HepG2 (cell line): Measurements from ENCODE around the gene ZFAND2B. TPM values are rescaled to one million over a fixed set of nuclear protein-coding genes. Genes with fewer than 3 reads are reported as not detected.

Experiments
- BORCS8-MEF2B ChIP-seq: sonication (generic); formaldehyde crosslinking; IDR thresholded peaks from 2 replicates; pipeline ENCODE4 v1.8.0; 2022; ENCODE audit warnings: mild to moderate bottlenecking, missing genetic modification reagents
- FIP1L1 ChIP-seq: fragments of 200-400 bp; formaldehyde crosslinking; IDR thresholded peaks from 2 replicates; pipeline ENCODE4 v1.6.1; 2018; ENCODE audit warnings: low read depth, mild to moderate bottlenecking, low read length, moderate library complexity, borderline replicate concordance; ENCODE audit not compliant: insufficient read depth
- NFIB ChIP-seq: sonication (generic); formaldehyde crosslinking; IDR thresholded peaks from 2 replicates; pipeline ENCODE4 v1.9.0; 2021; ENCODE audit warnings: missing genetic modification reagents, mild to moderate bottlenecking, borderline replicate concordance
- NR3C1 ChIP-seq: sonication (generic); formaldehyde crosslinking; IDR thresholded peaks from 2 replicates; pipeline ENCODE4 v1.4.0; 2020; ENCODE audit warnings: missing genetic modification reagents
- PAX8 ChIP-seq: sonication (generic); formaldehyde crosslinking; IDR thresholded peaks from 2 replicates; pipeline ENCODE4 v1.8.0; 2022; ENCODE audit warnings: mild to moderate bottlenecking, missing genetic modification reagents, borderline replicate concordance
- RFXAP ChIP-seq: sonication (generic); formaldehyde crosslinking; IDR thresholded peaks from 2 replicates; pipeline ENCODE4 v1.4.0; 2020; ENCODE audit warnings: missing genetic modification reagents, borderline replicate concordance
- SRSF9 ChIP-seq: fragments of 200-400 bp; formaldehyde crosslinking; IDR thresholded peaks from 2 replicates; pipeline ENCODE4 v1.6.1; 2018; ENCODE audit warnings: borderline replicate concordance, mild to moderate bottlenecking, low read depth, low read length; ENCODE audit not compliant: insufficient read depth, poor library complexity, severe bottlenecking
- ZFP1 ChIP-seq: IDR thresholded peaks from 2 replicates; pipeline ENCODE4 v1.6.1; 2016
- ZFX ChIP-seq: sonication (generic); formaldehyde crosslinking; IDR thresholded peaks from 2 replicates; pipeline ENCODE4 v1.4.0; 2020; ENCODE audit warnings: mild to moderate bottlenecking, low read depth, missing genetic modification reagents, moderate library complexity
- ZNF354B ChIP-seq: sonication (generic); formaldehyde crosslinking; IDR thresholded peaks from 2 replicates; pipeline ENCODE4 v1.8.0; 2022; ENCODE audit warnings: mild to moderate bottlenecking, missing genetic modification reagents
- ZNF768 ChIP-seq: sonication (generic); formaldehyde crosslinking; IDR thresholded peaks from 2 replicates; pipeline ENCODE4 v1.4.0; 2020; ENCODE audit warnings: missing genetic modification reagents
- polyA plus RNA-seq, 8 experiments: library from polyadenylated mRNA; depleted of rRNA in 3 of 8; stranded (reverse) in 7 of 8; unstranded in 1 of 8; fragments of >200 nt; fragmentation: Illumina TruSeq in 4 of 8; extraction: Trizol in 4 of 8; gene quantifications; 2 replicates each; pipeline versions ENCODE4 v1.2.1 to v1.2.3, GENCODE V29; 2011 to 2016; ENCODE audit warnings: low read depth in 4 of 8, missing spikeins in 1 of 8, mixed read lengths in 1 of 8; ENCODE audit not compliant: insufficient read depth in 1 of 8
- total RNA-seq, 5 experiments: library from RNA; depleted of rRNA; stranded (reverse); fragments of >200 nt; fragmentation: Illumina TruSeq; extraction: Trizol; gene quantifications; 2 replicates each; pipeline ENCODE4 v1.2.3, GENCODE V29; 2016; ENCODE audit warnings: low read depth in 1 of 5
- TF ChIP-seq, protein P1 (sequence below): sonication (generic); formaldehyde crosslinking; IDR thresholded peaks from 2 replicates; pipeline ENCODE4 v1.4.0; 2020; ENCODE audit warnings: low read depth, mild to moderate bottlenecking, missing genetic modification reagents
- TF ChIP-seq, protein P2 (sequence below), 2 experiments: IDR thresholded peaks; 2 replicates each; pipeline ENCODE4 v1.6.1; 2011 to 2012; ENCODE audit warnings: low read length in 2 of 2, borderline replicate concordance in 1 of 2, low read depth in 1 of 2, mild to moderate bottlenecking in 1 of 2, moderate library complexity in 1 of 2
- TF ChIP-seq, protein P3 (sequence below): sonication (generic); formaldehyde crosslinking; IDR thresholded peaks from 2 replicates; pipeline ENCODE4 v1.5.0; 2020; ENCODE audit warnings: mild to moderate bottlenecking, missing genetic modification reagents, borderline replicate concordance
- TF ChIP-seq, protein P4 (sequence below): sonication (generic); formaldehyde crosslinking; IDR thresholded peaks from 2 replicates; pipeline ENCODE4 v1.4.0; 2020; ENCODE audit warnings: mild to moderate bottlenecking, missing genetic modification reagents
- TF ChIP-seq, protein P5 (sequence below): IDR thresholded peaks from 2 replicates; pipeline ENCODE4 v1.6.1; 2016; ENCODE audit warnings: mild to moderate bottlenecking, missing biosample characterization, missing genetic modification reagents

ZFAND2B gene
- total and polyA plus RNA-seq, 2 of the 13 experiments (the other 11 are each of a cell fraction or from before 2014, with no cell fraction given), result 53.3 to 115 TPM

DNA sequence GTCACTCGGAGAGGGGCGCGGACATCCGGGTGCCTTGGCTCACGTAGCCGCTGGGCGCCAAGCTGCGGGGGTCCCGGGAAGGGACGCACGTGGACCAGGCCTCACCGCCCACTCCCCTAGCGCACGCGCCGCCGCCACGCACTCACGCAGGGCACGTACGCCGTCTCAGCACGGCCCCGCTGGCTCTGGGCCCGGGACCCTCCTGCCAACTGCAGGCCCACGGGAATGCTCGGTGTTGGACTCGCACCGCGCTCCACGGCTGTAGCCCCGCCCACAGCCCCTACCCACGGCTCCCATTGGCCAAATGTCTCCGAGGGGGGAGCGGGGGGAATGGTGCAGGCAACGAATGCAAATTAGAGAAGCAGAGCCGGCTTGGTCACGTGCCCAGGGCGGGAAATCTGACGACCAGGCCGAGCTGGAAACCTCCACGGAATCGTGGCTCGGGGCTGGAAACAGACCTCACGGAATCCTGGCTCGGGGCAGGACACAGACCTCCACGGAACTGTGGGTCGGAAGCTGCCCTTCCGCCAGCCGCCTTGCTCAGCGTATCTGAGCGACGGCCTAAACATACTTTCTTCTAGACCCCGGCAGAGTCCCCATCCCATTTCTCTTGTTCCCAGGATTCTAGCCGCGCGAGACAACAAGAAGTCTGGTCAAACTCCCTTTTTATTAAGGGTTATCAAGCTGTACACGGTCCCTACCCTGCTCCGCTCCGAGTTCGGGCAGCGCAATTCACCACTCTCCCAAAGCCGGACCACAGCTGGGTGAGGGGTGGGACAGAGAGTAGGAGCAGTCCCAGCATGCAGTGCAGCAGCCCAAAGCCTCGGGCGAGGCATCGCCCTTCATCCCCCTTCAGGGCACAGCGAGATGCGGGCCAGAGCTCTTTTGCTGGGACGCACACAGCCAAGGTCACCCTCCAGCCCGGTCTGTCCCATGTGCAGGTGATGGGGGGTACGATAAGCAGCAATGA lies 12.4 kb downstream of the ZFAND2B start, which contains the start of gene ABCB6 (continued):
- TF ChIP-seq ZFP1 (CRISPR knock-in tag) (peak; percentile 59; the same call in 1 of the 2 replicates), RFXAP (peak; percentile 96), ZNF768 (peak; percentile 88; the same call in 1 of the 2 replicates), ZNF354B (CRISPR knock-in tag) (peak; percentile 98; the same call in 1 of the 2 replicates), SRSF9 (no peak), BORCS8-MEF2B (CRISPR knock-in tag) (peak; percentile 99), FIP1L1 (no peak), NR3C1 (CRISPR knock-in tag) (no peak), PAX8 (CRISPR knock-in tag) (no peak), ZFX (peak; percentile 98), NFIB (no peak)
- TF ChIP-seq, protein P1, sequence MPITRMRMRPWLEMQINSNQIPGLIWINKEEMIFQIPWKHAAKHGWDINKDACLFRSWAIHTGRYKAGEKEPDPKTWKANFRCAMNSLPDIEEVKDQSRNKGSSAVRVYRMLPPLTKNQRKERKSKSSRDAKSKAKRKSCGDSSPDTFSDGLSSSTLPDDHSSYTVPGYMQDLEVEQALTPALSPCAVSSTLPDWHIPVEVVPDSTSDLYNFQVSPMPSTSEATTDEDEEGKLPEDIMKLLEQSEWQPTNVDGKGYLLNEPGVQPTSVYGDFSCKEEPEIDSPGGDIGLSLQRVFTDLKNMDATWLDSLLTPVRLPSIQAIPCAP, result no peak
- TF ChIP-seq, protein P2, sequence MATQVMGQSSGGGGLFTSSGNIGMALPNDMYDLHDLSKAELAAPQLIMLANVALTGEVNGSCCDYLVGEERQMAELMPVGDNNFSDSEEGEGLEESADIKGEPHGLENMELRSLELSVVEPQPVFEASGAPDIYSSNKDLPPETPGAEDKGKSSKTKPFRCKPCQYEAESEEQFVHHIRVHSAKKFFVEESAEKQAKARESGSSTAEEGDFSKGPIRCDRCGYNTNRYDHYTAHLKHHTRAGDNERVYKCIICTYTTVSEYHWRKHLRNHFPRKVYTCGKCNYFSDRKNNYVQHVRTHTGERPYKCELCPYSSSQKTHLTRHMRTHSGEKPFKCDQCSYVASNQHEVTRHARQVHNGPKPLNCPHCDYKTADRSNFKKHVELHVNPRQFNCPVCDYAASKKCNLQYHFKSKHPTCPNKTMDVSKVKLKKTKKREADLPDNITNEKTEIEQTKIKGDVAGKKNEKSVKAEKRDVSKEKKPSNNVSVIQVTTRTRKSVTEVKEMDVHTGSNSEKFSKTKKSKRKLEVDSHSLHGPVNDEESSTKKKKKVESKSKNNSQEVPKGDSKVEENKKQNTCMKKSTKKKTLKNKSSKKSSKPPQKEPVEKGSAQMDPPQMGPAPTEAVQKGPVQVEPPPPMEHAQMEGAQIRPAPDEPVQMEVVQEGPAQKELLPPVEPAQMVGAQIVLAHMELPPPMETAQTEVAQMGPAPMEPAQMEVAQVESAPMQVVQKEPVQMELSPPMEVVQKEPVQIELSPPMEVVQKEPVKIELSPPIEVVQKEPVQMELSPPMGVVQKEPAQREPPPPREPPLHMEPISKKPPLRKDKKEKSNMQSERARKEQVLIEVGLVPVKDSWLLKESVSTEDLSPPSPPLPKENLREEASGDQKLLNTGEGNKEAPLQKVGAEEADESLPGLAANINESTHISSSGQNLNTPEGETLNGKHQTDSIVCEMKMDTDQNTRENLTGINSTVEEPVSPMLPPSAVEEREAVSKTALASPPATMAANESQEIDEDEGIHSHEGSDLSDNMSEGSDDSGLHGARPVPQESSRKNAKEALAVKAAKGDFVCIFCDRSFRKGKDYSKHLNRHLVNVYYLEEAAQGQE (IDR thresholded peaks at IDR 0.05; ENCODE audit: borderline replicate concordance in 1 of 2, low read depth in 1 of 2, low read length in 2 of 2), result no peak; a peak in 1 of 4 replicates
- TF ChIP-seq, protein P3, sequence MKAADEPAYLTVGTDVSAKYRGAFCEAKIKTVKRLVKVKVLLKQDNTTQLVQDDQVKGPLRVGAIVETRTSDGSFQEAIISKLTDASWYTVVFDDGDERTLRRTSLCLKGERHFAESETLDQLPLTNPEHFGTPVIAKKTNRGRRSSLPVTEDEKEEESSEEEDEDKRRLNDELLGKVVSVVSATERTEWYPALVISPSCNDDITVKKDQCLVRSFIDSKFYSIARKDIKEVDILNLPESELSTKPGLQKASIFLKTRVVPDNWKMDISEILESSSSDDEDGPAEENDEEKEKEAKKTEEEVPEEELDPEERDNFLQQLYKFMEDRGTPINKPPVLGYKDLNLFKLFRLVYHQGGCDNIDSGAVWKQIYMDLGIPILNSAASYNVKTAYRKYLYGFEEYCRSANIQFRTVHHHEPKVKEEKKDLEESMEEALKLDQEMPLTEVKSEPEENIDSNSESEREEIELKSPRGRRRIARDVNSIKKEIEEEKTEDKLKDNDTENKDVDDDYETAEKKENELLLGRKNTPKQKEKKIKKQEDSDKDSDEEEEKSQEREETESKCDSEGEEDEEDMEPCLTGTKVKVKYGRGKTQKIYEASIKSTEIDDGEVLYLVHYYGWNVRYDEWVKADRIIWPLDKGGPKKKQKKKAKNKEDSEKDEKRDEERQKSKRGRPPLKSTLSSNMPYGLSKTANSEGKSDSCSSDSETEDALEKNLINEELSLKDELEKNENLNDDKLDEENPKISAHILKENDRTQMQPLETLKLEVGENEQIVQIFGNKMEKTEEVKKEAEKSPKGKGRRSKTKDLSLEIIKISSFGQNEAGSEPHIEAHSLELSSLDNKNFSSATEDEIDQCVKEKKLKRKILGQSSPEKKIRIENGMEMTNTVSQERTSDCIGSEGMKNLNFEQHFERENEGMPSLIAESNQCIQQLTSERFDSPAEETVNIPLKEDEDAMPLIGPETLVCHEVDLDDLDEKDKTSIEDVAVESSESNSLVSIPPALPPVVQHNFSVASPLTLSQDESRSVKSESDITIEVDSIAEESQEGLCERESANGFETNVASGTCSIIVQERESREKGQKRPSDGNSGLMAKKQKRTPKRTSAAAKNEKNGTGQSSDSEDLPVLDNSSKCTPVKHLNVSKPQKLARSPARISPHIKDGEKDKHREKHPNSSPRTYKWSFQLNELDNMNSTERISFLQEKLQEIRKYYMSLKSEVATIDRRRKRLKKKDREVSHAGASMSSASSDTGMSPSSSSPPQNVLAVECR (CRISPR knock-in tag), result peak; percentile 96
- TF ChIP-seq, protein P4, sequence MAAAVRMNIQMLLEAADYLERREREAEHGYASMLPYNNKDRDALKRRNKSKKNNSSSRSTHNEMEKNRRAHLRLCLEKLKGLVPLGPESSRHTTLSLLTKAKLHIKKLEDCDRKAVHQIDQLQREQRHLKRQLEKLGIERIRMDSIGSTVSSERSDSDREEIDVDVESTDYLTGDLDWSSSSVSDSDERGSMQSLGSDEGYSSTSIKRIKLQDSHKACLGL (CRISPR knock-in tag), result peak; percentile 99
- TF ChIP-seq, protein P5, sequence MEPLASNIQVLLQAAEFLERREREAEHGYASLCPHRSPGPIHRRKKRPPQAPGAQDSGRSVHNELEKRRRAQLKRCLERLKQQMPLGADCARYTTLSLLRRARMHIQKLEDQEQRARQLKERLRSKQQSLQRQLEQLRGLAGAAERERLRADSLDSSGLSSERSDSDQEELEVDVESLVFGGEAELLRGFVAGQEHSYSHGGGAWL, result peak; percentile 98
